Activated naive CD4-positive, alpha-beta T cell treated with anti-CD3 and anti-CD28 coated beads, Interleukin-2, amount 50 U/mL, for 24 hours (primary cell): ENCODE results near the gene DDC.
"Not testable (repeated sequence)": the region's sequence is repeated elsewhere in the genome, so short reads cannot be mapped to it uniquely, and the experiment has no call there.

ENCODE experiments used
- H3K27ac Mint-ChIP-seq: one replicate; pipeline ENCODE4 v1.8.0; 2021; ENCODE audit warnings: mild to moderate bottlenecking, mixed read lengths
- H3K27me3 Mint-ChIP-seq: one replicate; pipeline ENCODE4 v1.8.0; 2021; ENCODE audit warnings: mixed read lengths
- H3K36me3 Mint-ChIP-seq: one replicate; pipeline ENCODE4 v1.8.0; 2021; ENCODE audit warnings: mixed read lengths
- H3K4me1 Mint-ChIP-seq: one replicate; pipeline ENCODE4 v1.8.0; 2021; ENCODE audit warnings: mixed read lengths
- H3K4me3 Mint-ChIP-seq: one replicate; pipeline ENCODE4 v1.8.0; 2021; ENCODE audit warnings: mild to moderate bottlenecking, mixed read lengths
- H3K9me3 Mint-ChIP-seq: one replicate; pipeline ENCODE4 v1.8.0; 2021; ENCODE audit warnings: mixed read lengths

DDC gene

GRCh38 chr7:50552139-50552538, 13.1 kb downstream of the DDC start:
- Mint-ChIP-seq H3K27ac (no peak overlapping the region), H3K36me3 (no peaks in the 10 kb centered on the region), H3K27me3 (peaks cover 3% of the 10 kb centered on the region), H3K9me3 (no peaks in the 10 kb centered on the region), H3K4me1 (no peaks in the 10 kb centered on the region), H3K4me3 (no peak overlapping the region)

GRCh38 chr7:50545613-50546012, 19.6 kb downstream of the DDC start:
- H3K9me3 Mint-ChIP-seq, H3K36me3 Mint-ChIP-seq, H3K27me3 Mint-ChIP-seq, H3K4me1 Mint-ChIP-seq, H3K4me3 Mint-ChIP-seq, H3K27ac Mint-ChIP-seq: not testable (repeated sequence)

- H3K27ac Mint-ChIP-seq, result no peak overlapping the region
- no peaks in the 10 kb centered on the region for H3K36me3 Mint-ChIP-seq
- H3K4me1 Mint-ChIP-seq, result no peaks in the 10 kb centered on the region
- H3K27me3 Mint-ChIP-seq, result no peaks in the 10 kb centered on the region
- H3K9me3 Mint-ChIP-seq, result no peaks in the 10 kb centered on the region
- no peak overlapping the region for H3K4me3 Mint-ChIP-seq
These were observed 20.2 kb downstream of the DDC start for GRCh38 chr7:50544992-50545391.

GRCh38 chr7:50543776-50544442, 21.3 kb downstream of the DDC start:
- Mint-ChIP-seq H3K4me3 (no peak overlapping the region), H3K9me3 (no peaks in the 10 kb centered on the region), H3K36me3 (no peaks in the 10 kb centered on the region), H3K27ac (no peak overlapping the region), H3K27me3 (no peaks in the 10 kb centered on the region), H3K4me1 (no peaks in the 10 kb centered on the region)

GRCh38 chr7:50542132-50542531, 23.1 kb downstream of the DDC start:
- Mint-ChIP-seq H3K9me3 (no peaks in the 10 kb centered on the region), H3K4me3 (no peak overlapping the region), H3K4me1 (no peaks in the 10 kb centered on the region), H3K27me3 (no peaks in the 10 kb centered on the region), H3K36me3 (no peaks in the 10 kb centered on the region), H3K27ac (no peak overlapping the region)

GRCh38 chr7:50540785-50541579, 24.2 kb downstream of the DDC start:
- Mint-ChIP-seq H3K27me3 (no peaks in the 10 kb centered on the region), H3K36me3 (no peaks in the 10 kb centered on the region), H3K4me3 (no peak overlapping the region), H3K4me1 (no peaks in the 10 kb centered on the region), H3K27ac (no peak overlapping the region), H3K9me3 (no peaks in the 10 kb centered on the region)

- H3K27ac Mint-ChIP-seq, result no peak overlapping the region
- no peaks in the 10 kb centered on the region for H3K4me1 Mint-ChIP-seq
- no peak overlapping the region for H3K4me3 Mint-ChIP-seq
- no peaks in the 10 kb centered on the region for H3K36me3 Mint-ChIP-seq
- H3K27me3 Mint-ChIP-seq, result no peaks in the 10 kb centered on the region
- no peaks in the 10 kb centered on the region for H3K9me3 Mint-ChIP-seq
These were observed 25.5 kb downstream of the DDC start for GRCh38 chr7:50539725-50540124.

- no peaks in the 10 kb centered on the region for H3K27me3 Mint-ChIP-seq
- no peaks in the 10 kb centered on the region for H3K9me3 Mint-ChIP-seq
- H3K27ac Mint-ChIP-seq, result no peak overlapping the region
- no peaks in the 10 kb centered on the region for H3K4me1 Mint-ChIP-seq
- no peaks in the 10 kb centered on the region for H3K36me3 Mint-ChIP-seq
- H3K4me3 Mint-ChIP-seq, result no peak overlapping the region
These were observed 26.7 kb downstream of the DDC start for GRCh38 chr7:50538478-50538877.

GRCh38 chr7:50537417-50537816, 27.8 kb downstream of the DDC start:
- no peaks in the 10 kb centered on the region for H3K9me3 Mint-ChIP-seq
- no peaks in the 10 kb centered on the region for H3K36me3 Mint-ChIP-seq
- no peaks in the 10 kb centered on the region for H3K4me1 Mint-ChIP-seq
- peaks cover 2% of the 10 kb centered on the region for H3K27me3 Mint-ChIP-seq
- H3K27ac Mint-ChIP-seq, result no peak overlapping the region
- no peak overlapping the region for H3K4me3 Mint-ChIP-seq

GRCh38 chr7:50535291-50535711, 29.9 kb downstream of the DDC start:
- not testable (repeated sequence) for H3K9me3 Mint-ChIP-seq, H3K27me3 Mint-ChIP-seq, H3K27ac Mint-ChIP-seq

GRCh38 chr7:50534690-50535290, 30.4 kb downstream of the DDC start:
- H3K27me3 Mint-ChIP-seq, result peaks cover 7% of the 10 kb centered on the region
- no peak overlapping the region for H3K27ac Mint-ChIP-seq
- H3K36me3 Mint-ChIP-seq, result no peaks in the 10 kb centered on the region
- H3K9me3 Mint-ChIP-seq, result no peaks in the 10 kb centered on the region
- H3K4me1 Mint-ChIP-seq, result peaks cover 6% of the 10 kb centered on the region
- no peak overlapping the region for H3K4me3 Mint-ChIP-seq

More at GRCh38 chr7:50535291-50535711, 29.9 kb downstream of the DDC start:
- not testable (repeated sequence) for H3K4me1 Mint-ChIP-seq, H3K4me3 Mint-ChIP-seq, H3K36me3 Mint-ChIP-seq

- peaks cover 6% of the 10 kb centered on the region for H3K4me1 Mint-ChIP-seq
- H3K27me3 Mint-ChIP-seq, result peaks cover 7% of the 10 kb centered on the region
- no peaks in the 10 kb centered on the region for H3K9me3 Mint-ChIP-seq
- H3K4me3 Mint-ChIP-seq, result no peak overlapping the region
- H3K27ac Mint-ChIP-seq, result no peak overlapping the region
- H3K36me3 Mint-ChIP-seq, result no peaks in the 10 kb centered on the region
These were observed 31.3 kb downstream of the DDC start for GRCh38 chr7:50533866-50534265.

GRCh38 chr7:50531928-50532327, 33.3 kb downstream of the DDC start:
- Mint-ChIP-seq H3K9me3 (no peaks in the 10 kb centered on the region), H3K36me3 (no peaks in the 10 kb centered on the region), H3K4me1 (peaks cover 6% of the 10 kb centered on the region), H3K27me3 (peaks cover 8% of the 10 kb centered on the region), H3K4me3 (no peak overlapping the region), H3K27ac (no peak overlapping the region)

- peaks cover 6% of the 10 kb centered on the region for H3K4me1 Mint-ChIP-seq
- H3K36me3 Mint-ChIP-seq, result no peaks in the 10 kb centered on the region
- no peak overlapping the region for H3K27ac Mint-ChIP-seq
- H3K27me3 Mint-ChIP-seq, result peaks cover 8% of the 10 kb centered on the region
- H3K4me3 Mint-ChIP-seq, result no peak overlapping the region
- H3K9me3 Mint-ChIP-seq, result no peaks in the 10 kb centered on the region
These were observed 33.7 kb downstream of the DDC start for GRCh38 chr7:50531401-50531911.

- Mint-ChIP-seq H3K9me3 (no peaks in the 10 kb centered on the region), H3K27ac (no peak overlapping the region), H3K4me3 (no peak overlapping the region), H3K27me3 (peaks cover 8% of the 10 kb centered on the region), H3K36me3 (peaks cover 1% of the 10 kb centered on the region), H3K4me1 (peaks cover 6% of the 10 kb centered on the region)
These were observed 34.4 kb downstream of the DDC start for GRCh38 chr7:50530766-50531165.
